SU-DHL-6 (cell line): ENCODE data around the gene RNF146.

ENCODE experiments used
- CTCF ChIP-seq: fragments of 200-600 bp; sonication (generic); IDR thresholded peaks from one replicate; pipeline ENCODE4 v1.5.1; 2017; ENCODE audit warnings: antibody characterized with exemption, mild to moderate bottlenecking, low read length, moderate library complexity; ENCODE audit not compliant: insufficient read depth, poor library complexity, severe bottlenecking
- EZH2phosphoT487 ChIP-seq: fragments of 200-600 bp; sonication (generic), shearing (Covaris generic); conservative IDR thresholded peaks from 2 replicates; pipeline ENCODE4 v1.6.1; 2018; ENCODE audit warnings: mild to moderate bottlenecking, antibody characterized with exemption, low read length, moderate library complexity, mixed read lengths

GRCh38 chr6:127276331-127276730, 9.7 kb downstream of the RNF146 start:
- TF ChIP-seq CTCF (no peak), EZH2phosphoT487 (no peak)
